NCI-H2081 (cell line): Measurements from ENCODE around the gene PYURF.

ENCODE experiments used
- DNase-seq, 2 experiments: peaks; one replicate each; lab custom pipeline; 2025; lab: John Stamatoyannopoulos, UW

Gene PYURF

DNA sequence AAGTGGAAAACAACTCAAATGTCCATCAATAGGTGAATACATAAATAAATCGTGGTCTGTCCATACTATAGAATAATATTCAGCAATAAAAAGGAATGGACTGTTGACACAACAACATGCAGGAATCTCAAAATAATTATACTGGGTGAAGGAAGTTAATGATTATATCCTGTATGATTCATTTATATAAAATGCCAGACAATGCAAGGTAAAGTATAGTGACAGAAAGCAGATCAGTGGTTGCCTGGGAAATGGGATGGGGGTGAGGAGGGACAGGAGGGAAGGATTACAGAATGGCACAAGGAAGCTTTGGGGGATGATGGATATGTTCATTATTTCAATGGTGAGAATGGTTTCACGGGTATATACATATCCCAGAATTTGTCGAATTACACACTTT is 12.3 kb downstream of the PYURF start:
- no peak for DNase-seq

GRCh38 chr4:88503344-88503743 is 20.2 kb downstream of the PYURF start:
- no peak for DNase-seq

DNA sequence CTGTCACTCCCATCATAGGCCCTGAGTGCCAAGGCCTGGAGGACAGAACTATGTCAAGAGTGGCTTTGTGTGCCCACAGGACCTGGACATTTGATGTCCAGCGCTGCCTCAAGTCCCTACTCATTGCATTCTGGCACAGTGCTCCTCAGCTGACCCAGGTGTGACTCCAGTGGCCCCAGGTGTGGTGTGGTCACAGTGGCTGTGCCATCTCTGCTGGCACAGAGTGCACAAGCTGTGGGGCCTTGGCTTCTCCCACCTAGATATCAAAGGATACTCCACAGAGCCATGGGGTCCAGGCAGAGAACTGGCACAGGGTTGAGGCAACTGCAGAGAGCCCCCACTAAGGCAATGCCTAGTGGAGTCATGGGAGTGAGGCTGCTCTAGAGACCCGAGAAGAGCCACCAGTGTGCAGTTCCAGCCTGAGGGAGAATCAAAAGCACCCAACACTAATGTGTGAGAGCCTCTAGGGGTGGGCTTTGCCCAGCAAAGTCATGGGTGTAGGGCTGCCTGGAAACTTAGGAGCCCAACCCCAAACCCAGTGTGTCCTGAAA is 25.6 kb downstream of the PYURF start:
- DNase-seq, result no peak

DNA sequence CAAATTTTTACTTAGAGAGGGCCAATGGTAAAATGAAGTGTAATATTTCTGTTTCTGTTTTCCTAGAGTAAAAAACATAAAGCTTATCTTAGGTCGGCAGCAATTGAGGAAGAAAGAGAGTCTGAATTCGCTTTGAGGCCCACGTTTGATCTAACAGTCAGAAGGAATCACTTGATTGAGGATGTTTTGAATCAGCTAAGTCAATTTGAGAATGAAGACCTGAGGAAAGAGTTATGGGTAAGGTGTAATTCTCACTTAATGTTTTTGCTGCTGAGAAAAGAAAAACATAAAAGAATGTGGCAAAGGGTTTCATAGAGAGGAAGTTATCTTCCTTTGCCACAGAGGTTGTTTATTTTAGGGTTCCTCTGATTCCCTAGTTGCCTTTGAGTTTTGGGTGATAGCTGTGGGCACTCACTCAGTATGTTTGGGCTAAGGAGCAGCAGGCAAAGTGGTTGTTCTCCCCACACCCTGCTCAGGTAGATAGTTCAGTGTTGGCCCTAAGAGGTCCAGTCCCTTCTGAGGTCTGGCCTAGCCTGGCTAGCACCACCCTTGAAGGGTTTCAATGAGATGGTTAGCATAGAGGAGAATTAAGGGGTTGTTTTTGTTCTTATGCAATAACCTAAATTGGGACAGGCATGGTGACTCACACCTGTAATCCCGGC is 34.3 kb downstream of the PYURF start:
- no peak for DNase-seq

- no peak for DNase-seq
These were observed 42.0 kb downstream of the PYURF start for GRCh38 chr4:88481537-88481936.

DNA sequence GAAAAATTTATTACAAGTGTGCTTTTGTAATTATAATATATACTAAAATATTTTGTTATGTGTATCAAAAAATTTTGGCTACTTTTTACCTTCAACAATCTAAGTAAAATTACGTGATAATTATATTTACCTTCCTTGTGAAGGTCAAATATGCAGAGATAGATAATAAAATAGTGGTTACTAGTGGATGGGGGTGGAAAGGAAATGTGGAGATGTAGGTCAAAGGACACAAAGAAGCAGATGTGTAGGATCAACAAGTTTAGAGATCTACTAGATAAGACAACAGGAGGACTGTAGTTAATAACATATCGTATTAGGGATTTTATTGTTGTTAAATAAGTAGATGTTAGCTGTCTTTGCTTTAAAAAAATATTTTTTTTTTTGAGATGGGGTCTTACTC is 45.3 kb downstream of the PYURF start:
- no peak for DNase-seq

DNA sequence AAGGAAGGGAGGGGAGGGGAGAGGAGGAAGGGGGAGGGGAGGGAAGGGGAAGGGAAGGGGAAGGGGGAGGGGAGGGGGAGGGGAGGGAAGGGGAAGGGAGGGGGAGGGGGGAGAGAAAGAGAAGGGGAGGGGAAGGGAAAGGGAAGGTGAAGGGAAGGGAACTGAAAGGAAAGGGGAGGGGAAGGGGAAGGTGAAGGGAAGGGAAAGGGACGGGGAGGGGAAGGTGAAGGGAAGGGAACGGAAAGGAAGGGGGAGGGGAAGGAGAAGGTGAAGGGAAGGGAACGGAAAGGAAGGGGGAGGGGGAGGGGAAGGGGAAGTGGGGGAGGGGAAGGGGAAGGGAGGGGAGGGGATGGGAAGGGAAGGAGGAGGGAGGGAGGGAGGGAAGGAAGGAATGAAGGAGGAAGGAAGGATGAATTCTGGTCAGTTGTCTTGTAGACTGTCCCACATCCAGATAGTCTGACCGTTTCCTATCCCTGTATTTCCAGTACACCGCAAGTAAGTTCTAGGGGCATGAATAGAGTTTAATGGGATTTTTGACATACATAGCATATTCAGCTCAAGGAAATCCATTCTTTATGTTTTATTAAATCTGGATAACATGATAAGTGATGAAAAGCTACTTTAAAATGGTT is 46.2 kb downstream of the PYURF start:
- no peak for DNase-seq
